ENCODE measurements around the gene CSPG4.

GRCh38 chr15:75687486-75688277, 25.0 kb downstream of the CSPG4 start:
- TF ChIP-seq CTCF (IDR thresholded peaks at IDR 0.05; ENCODE audit: low read depth, low read length, poor library complexity, severe bottlenecking) (no peak), EZH2phosphoT487 (IDR thresholded peaks at IDR 0.05; ENCODE audit: borderline replicate concordance, low read length) (no peak)
